HG02759 (cell line): ENCODE results near the gene SPINT3.

ENCODE experiments used
- ATAC-seq: cut with Tn5 transposase; IDR thresholded peaks from one replicate; pipeline ENCODE4 v1.9.1; 2021; ENCODE audit warnings: mild to moderate bottlenecking, moderate library complexity; ENCODE audit not compliant: unreplicated experiment

Gene SPINT3

GRCh38 chr20:45462711-45463509, 52.5 kb downstream of the SPINT3 start:
- no peak for ATAC-seq
